ENCODE measurements around the gene CANX. TPM values are rescaled to one million over a fixed set of nuclear protein-coding genes. Genes with fewer than 3 reads are reported as not detected.

CANX gene
- total and polyA plus RNA-seq, 9 donors: 176 to 688 (median 573) TPM

DNA sequence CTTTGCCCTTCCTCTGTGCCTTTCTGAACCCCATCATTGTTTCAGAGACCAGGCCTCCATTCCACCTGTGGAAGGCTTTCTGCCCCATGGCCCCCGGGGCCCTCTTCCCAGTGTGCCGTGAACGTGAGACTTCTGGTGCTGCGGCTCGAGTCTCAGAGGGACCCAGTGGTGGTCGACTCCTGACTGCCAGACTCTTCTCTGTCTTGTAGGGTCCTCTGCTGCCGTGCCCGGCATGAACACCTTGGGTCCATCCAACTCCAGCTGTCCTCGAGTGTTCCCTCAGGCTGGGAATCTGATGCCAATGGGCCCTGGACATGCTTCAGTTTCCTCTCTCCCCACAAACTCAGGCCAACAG lies 74.9 kb downstream of the CANX start:
- H3K4me1 ChIP-seq (ENCODE audit: insufficient read depth): no peaks in the 10 kb centered on the region
- DNase-seq: no peak
- intact Hi-C loops (cut with DNase I): no loop called here
- no peaks in the 10 kb centered on the region for H3K36me3 ChIP-seq
- H3K9me3 ChIP-seq: no peaks in the 10 kb centered on the region
- H3K27ac ChIP-seq: no peak overlapping the region
- WGBS, 3 donors: 91 to 93% (median 92%) methylated on average over 9 of the region's 9 CpGs
- H3K27me3 ChIP-seq: no peaks in the 10 kb centered on the region
- H3K4me3 ChIP-seq: no peak overlapping the region
- TF ChIP-seq, protein P1, sequence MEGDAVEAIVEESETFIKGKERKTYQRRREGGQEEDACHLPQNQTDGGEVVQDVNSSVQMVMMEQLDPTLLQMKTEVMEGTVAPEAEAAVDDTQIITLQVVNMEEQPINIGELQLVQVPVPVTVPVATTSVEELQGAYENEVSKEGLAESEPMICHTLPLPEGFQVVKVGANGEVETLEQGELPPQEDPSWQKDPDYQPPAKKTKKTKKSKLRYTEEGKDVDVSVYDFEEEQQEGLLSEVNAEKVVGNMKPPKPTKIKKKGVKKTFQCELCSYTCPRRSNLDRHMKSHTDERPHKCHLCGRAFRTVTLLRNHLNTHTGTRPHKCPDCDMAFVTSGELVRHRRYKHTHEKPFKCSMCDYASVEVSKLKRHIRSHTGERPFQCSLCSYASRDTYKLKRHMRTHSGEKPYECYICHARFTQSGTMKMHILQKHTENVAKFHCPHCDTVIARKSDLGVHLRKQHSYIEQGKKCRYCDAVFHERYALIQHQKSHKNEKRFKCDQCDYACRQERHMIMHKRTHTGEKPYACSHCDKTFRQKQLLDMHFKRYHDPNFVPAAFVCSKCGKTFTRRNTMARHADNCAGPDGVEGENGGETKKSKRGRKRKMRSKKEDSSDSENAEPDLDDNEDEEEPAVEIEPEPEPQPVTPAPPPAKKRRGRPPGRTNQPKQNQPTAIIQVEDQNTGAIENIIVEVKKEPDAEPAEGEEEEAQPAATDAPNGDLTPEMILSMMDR (IDR thresholded peaks at IDR 0.05): no peak
- TF ChIP-seq POLR2A (IDR thresholded peaks at IDR 0.05) (no peak), EP300 (IDR thresholded peaks at IDR 0.05) (no peak)

DNA sequence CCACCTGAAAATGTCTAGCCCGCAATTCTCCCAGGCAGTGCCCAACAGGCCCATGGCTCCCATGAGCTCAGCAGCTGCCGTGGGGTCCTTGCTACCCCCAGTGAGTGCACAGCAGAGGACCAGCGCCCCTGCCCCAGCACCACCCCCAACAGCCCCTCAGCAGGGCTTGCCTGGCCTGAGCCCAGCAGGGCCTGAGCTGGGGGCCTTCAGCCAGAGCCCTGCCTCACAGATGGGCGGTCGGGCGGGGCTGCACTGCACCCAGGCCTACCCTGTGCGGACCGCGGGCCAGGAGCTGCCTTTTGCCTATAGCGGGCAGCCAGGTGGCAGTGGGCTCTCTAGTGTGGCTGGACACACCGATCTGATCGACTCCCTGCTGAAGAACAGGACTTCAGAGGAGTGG lies 75.7 kb downstream of the CANX start:
- Histone ChIP-seq H3K36me3 (no peaks in the 10 kb centered on the region), H3K4me1 (ENCODE audit: insufficient read depth) (no peaks in the 10 kb centered on the region), H3K4me3 (no peak overlapping the region), H3K27ac (no peak overlapping the region), H3K27me3 (no peaks in the 10 kb centered on the region), H3K9me3 (no peaks in the 10 kb centered on the region)
- intact Hi-C loops (cut with DNase I): no loop called here
- TF ChIP-seq, protein P1 (IDR thresholded peaks at IDR 0.05): no peak
- no peak for TF ChIP-seq POLR2A (IDR thresholded peaks at IDR 0.05)
- TF ChIP-seq EP300 (IDR thresholded peaks at IDR 0.05): no peak
- no peak for DNase-seq
- WGBS, 3 donors: 92 to 97% (median 97%) methylated on average over 12 of the region's 12 CpGs

DNA sequence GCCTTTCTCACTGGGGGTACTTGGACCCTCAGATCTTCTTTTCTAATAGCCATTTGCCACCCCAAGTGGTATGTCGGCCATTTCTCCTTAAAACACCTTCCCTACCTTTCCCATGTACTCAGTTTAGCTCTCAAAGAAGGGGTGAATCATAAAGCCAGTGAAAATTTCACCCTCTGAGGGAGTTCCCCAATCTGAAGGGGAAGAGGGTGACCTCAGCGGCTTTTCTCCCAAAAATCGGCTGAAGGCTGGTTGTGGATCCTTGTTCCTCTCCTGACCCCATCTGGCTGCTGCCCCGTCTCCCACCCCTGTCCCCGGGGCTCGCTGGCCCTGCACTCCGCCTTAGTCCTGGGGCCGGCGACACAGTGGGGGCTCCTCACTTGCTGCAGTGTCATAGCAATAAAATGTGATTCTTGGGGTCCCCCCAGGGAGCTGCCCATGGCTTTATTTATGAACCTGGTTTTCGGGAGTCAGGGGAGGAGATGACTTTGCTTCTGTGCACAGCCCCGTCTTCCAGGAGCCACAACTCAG lies 77.7 kb downstream of the CANX start:
- Histone ChIP-seq H3K9me3 (no peaks in the 10 kb centered on the region), H3K36me3 (no peaks in the 10 kb centered on the region), H3K4me1 (ENCODE audit: insufficient read depth) (no peaks in the 10 kb centered on the region), H3K27ac (no peak overlapping the region), H3K27me3 (no peaks in the 10 kb centered on the region), H3K4me3 (no peak overlapping the region)
- intact Hi-C loops (cut with DNase I): no loop called here
- 82 to 89% (median 88%) methylated on average over 11 of the region's 11 CpGs for WGBS, 3 donors
- no peak for TF ChIP-seq EP300 (IDR thresholded peaks at IDR 0.05)
- no peak for DNase-seq

DNA sequence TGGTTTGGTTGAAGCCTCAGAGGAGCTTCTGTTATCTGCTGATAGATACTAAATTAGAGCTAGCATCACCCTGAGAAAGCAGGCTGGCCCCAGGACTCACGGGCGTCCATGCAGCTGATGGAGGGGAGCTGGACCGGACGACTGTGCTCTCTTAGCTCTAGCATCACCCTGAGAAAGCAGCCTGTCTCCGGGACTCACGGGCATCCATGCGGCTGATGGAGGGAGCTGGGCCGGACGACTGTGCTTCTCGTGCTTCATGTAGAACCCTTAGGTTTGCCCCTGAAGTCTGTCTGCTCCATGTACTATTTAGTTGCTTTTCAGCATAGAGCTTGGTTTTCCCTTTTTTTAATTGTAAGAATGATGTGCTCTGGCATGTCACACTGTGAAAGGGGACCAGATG lies 78.7 kb downstream of the CANX start:
- H3K9me3 ChIP-seq: no peaks in the 10 kb centered on the region
- no peaks in the 10 kb centered on the region for H3K36me3 ChIP-seq
- H3K27ac ChIP-seq: no peak overlapping the region
- H3K27me3 ChIP-seq: no peaks in the 10 kb centered on the region
- intact Hi-C loops (cut with DNase I): no loop called here
- TF ChIP-seq EP300 (IDR thresholded peaks at IDR 0.05) (no peak), POLR2A (IDR thresholded peaks at IDR 0.05) (no peak)
- TF ChIP-seq, protein P1 (IDR thresholded peaks at IDR 0.05): no peak
- WGBS, 3 donors: 86 to 91% (median 86%) methylated on average over 10 of the region's 10 CpGs
- H3K4me3 ChIP-seq: no peak overlapping the region
- no peaks in the 10 kb centered on the region for H3K4me1 ChIP-seq (ENCODE audit: insufficient read depth)
- DNase-seq: no peak

DNA sequence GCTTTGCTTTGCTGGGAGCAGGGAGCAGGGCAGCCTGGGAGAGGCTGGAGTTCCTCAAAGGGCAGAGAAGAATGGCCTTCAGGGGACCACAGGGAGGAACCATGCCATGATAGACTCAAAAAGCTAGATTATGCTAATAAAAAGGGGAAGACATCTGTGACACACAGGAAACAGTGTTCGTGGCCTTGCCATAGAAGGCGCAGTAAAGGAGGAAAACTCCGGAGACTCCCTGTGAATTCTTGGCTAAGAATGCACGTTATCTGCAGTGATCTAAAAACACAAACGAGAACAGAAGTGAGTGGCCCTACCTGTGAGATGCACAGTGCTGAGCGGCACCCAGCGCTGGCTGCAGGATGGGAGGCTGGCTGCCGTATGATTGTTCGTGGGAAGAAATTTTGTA lies 79.1 kb downstream of the CANX start:
- Histone ChIP-seq H3K36me3 (no peaks in the 10 kb centered on the region), H3K27me3 (no peaks in the 10 kb centered on the region)

More for the DNA sequence above, 79.1 kb downstream of the CANX start:
- no peak for DNase-seq
- H3K9me3 ChIP-seq: no peaks in the 10 kb centered on the region
- 71 to 76% (median 76%) methylated on average over 9 of the region's 9 CpGs for WGBS, 3 donors
- intact Hi-C loops (cut with DNase I): no loop called here
- TF ChIP-seq POLR2A (IDR thresholded peaks at IDR 0.05): no peak
- TF ChIP-seq, protein P1 (IDR thresholded peaks at IDR 0.05): no peak
- TF ChIP-seq EP300 (IDR thresholded peaks at IDR 0.05): no peak
- H3K4me1 ChIP-seq (ENCODE audit: insufficient read depth): no peaks in the 10 kb centered on the region
- no peak overlapping the region for H3K27ac ChIP-seq
- H3K4me3 ChIP-seq: no peak overlapping the region

All from ovary (tissue), 9 donors.